HG03060 (cell line): ENCODE measurements around the gene FANCM.
A peak's percentile ranks its signal among the peaks of the same experiment; 100 is the strongest.
"Not testable (repeated sequence)": the region's sequence is repeated elsewhere in the genome, so short reads cannot be mapped to it uniquely, and the experiment has no call there.

ENCODE experiments used
- ATAC-seq: cut with Tn5 transposase; IDR thresholded peaks from one replicate; pipeline ENCODE4 v1.9.1; 2021; ENCODE audit warnings: low read depth, moderate number of reproducible peaks; ENCODE audit not compliant: unreplicated experiment

FANCM gene

GRCh38 chr14:45135156-45135555 is 574 bp upstream of the FANCM start:
- ATAC-seq, result no peak

DNA sequence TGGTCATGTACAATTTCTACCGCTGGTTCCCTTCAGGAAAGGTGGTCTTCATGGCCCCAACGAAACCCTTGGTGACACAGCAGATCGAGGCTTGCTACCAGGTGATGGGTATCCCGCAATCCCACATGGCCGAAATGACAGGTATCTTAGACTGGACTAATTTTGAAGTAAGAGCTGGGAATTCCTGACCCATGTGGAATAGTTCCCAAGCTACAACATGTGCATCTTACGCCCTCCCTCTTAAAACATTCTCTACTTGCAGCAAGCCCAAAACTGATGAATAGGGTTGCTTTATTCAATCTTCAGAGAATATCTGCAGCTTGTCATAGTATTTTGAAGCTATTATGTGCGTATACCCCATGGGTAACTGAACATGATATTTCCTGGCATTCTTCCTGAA is 669 bp downstream of the FANCM start:
- no peak for ATAC-seq

GRCh38 chr14:45140661-45141187 is 5.0 kb downstream of the FANCM start:
- ATAC-seq, result no peak

DNA sequence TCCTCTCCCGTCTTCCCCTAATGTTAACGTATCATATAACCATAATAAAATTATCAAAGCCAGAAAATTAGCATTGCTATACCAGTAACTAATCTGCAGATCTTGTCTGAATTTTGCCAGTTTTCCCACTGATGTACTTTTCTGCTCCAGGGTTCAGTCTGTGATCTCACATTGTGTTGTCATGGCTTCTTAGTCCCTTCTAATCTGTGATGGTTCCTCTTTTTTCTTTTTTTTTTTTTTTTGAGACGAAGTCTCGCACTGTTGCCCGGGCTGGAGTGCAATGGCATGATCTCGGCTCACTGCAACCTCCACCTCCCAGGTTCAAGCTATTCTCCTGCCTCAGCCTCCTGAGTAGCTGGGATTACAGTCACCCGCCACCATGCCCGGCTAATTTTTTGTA is 6.4 kb downstream of the FANCM start:
- not testable (repeated sequence) for ATAC-seq

GRCh38 chr14:45144658-45145057 is 8.9 kb downstream of the FANCM start:
- no peak for ATAC-seq

- no peak for ATAC-seq
Observed at GRCh38 chr14:45145214-45145613, 9.5 kb downstream of the FANCM start.

DNA sequence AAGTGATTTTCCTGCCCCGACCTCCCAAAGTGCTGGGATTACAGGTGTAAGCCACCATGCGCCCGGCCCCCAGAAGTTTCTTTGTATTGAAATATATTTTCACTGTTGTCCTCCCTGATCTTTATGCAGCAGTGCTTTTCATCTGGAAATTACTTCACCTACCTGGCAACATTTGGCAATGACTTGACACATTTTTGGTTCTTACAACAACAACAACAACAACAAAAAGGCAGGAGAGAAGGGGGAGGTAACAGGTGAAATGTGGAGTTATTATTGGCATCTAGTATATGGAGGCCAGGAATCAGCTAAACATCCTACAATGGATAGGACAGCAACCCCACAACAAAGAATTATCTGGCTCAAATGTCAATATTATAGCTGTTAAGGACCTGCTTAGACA is 13.9 kb downstream of the FANCM start:
- ATAC-seq, result no peak

GRCh38 chr14:45150386-45150890 is 14.7 kb downstream of the FANCM start:
- ATAC-seq, result no peak

- ATAC-seq, result peak; percentile 69
Observed at GRCh38 chr14:45156067-45156466, 20.3 kb downstream of the FANCM start.

- ATAC-seq, result no peak
Observed at GRCh38 chr14:45169906-45170305, 34.2 kb downstream of the FANCM start.

- no peak for ATAC-seq
Observed at GRCh38 chr14:45177076-45177475, 41.3 kb downstream of the FANCM start.

DNA sequence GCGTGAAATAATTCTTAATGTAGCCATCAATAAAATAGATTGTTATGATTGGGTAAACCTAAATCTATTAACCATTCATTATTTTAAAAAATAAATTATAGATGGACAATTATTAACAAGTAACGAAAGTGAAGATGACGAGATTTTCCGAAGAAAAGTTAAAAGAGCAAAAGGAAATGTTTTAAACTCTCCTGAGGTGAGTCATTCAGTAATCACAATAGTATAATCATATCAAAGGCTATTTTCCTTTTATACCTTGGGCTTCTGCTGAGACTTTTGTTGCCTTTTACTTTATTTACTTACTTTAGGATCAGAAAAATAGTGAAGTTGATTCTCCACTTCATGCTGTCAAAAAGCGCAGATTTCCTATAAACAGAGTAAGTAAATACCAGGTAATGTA is 45.6 kb downstream of the FANCM start:
- ATAC-seq, result no peak

DNA sequence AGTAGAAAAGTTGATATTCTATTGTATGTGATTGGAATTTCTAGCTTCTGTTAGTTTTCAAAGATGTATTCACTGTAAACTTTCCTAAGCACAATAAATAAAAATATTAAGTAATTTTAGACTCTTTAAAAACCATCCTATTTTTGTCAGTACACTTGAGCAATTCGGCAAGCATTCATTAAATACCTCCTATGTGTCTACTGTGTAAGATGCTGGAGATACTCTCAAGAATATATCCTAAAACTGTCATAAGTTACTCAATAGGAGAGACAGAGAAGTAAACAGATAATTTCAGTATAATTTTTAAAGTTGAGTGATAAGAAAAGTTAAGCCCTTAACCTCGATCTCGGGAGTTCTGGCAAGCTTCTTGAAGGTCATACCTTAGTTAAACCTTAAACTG is 46.1 kb downstream of the FANCM start:
- no peak for ATAC-seq

DNA sequence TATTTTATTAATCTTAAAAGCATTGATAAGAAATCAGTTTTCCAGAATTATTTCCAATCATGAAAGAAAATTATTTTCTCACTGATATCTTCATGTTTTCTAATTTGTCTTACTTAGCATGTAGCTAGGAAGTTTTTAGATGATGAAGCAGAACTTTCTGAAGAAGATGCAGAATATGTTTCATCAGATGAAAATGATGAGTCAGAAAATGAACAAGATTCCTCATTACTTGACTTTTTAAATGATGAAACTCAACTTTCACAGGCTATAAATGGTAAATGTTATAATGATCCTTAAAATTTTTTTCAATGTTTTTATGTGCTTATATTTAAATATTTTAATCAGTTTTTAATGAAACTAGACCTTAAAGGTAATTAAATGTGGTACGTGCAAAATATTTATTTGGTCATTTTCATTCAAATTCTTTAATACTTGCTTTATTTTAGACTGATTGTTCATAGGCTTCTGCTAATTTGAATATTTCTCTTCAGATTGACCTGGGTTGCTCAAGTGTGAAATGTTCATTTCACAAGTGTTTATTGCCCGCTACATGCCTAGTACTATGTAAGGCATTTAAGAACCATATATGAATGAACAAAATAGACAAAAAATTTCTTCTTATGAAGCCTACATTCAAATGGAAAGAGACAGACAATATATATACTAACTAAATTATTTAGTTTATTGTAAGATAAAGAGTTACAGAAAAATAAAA is 49.5 kb downstream of the FANCM start:
- no peak for ATAC-seq

DNA sequence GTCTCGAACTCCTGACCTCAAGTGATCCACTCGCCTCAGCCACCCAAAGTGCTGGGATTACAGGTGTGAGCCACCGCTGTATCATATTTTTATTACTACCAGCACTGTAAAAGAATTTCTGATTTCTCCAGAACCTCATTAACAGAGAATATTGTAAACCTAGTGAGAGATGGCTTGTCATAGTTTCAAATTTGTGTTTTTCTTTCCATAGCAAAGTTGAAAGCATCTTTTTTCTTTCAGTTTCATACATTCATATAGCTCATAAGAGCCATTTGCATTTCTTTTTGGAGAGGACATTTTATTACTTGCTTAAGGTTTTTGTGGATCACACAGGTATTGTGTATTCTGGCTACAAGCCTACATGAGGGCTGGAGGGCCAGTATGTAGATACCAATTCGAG is 59.2 kb downstream of the FANCM start:
- no peak for ATAC-seq

- no peak for ATAC-seq
Observed at GRCh38 chr14:45198551-45198950, 62.8 kb downstream of the FANCM start.

GRCh38 chr14:45199230-45199629 is 63.5 kb downstream of the FANCM start:
- no peak for ATAC-seq

- peak; percentile 54 for ATAC-seq
Observed at GRCh38 chr14:45201905-45202304, 66.2 kb downstream of the FANCM start.

DNA sequence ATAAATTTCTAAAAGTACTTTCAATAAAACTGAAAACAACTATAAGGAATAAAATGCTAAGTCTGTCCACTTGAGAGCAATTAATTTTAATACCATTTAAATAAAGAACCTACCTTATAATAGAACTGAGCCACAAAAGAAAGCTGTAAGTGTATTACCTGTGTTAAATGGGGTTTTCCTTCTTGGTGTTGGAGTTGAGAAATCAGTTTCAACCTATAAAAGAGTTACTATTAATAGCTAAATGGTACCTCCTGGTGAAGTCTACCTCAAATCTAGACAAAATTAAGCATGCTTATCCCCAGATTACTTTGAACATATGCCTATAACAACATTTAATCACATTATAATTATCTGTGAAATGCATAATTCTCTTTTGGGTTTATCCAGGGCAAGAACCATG is 68.5 kb downstream of the FANCM start:
- ATAC-seq, result no peak

DNA sequence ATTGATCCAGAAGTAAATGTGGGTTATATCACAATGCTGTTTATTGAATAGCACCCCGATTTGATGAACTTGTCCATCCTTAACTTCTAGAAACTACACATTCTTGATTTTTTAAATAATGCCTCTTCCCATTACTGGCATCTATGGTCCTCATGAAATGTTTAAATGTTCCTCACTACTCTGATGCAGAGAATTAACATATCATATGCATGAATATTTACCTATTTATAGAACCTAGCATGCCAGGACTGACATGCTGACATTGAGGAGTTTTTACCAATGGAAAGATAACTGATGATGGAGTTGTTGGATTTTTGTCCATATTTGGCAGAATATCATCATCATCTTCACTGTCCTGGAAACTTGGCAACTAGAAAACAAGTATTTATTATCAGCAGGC is 74.4 kb downstream of the FANCM start:
- no peak for ATAC-seq

- ATAC-seq, result no peak
Observed at GRCh38 chr14:45211295-45211694, 75.6 kb downstream of the FANCM start.

DNA sequence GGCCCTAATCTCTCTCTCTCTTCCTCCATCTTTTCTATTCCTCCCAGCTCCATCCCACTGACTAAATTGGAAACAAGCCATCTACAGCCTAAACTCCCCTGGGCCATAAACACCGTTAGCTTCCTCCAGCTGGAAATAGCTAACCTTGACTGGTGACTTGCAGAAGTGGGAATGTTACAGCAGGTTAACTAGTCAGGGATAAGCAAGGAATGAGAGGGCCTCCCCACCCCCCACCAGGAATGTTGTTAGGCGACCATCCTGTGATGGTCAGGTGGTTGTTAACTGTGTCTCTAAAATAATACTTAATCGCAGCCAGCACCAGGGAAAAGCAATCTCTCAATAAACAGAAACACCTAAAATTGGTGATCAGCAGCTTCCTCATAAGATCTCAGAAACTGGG is 76.5 kb downstream of the FANCM start:
- no peak for ATAC-seq
